Heart left ventricle (tissue), 16 donors: ENCODE measurements around the gene GRIA3. TPM values are rescaled to one million over a fixed set of nuclear protein-coding genes. Genes with fewer than 3 reads are reported as not detected.

ENCODE experiments used
- ATAC-seq, 4 donors: fragments of 200-7000 bp; cut with Tn5 transposase; one replicate each; pipeline ENCODE4 v1.9.1; 2020 to 2022; ENCODE audit warnings: moderate library complexity in 4 of 4, mild to moderate bottlenecking in 3 of 4, moderate number of reproducible peaks in 1 of 4
- DNase-seq, 5 donors: peaks; one replicate each; pipeline ENCODE4 v3.0.0-alpha.2; 2020
- H3K27ac ChIP-seq, 12 donors: fragments of 200-600 bp; sonication (generic) in 4 of 12; one replicate each; pipeline versions ENCODE4 v1.5.0 to v1.8.0; 2016 to 2022; ENCODE audit warnings: mild to moderate bottlenecking in 2 of 12
- H3K27me3 ChIP-seq, 9 donors: fragments of 200-600 bp; sonication (generic) in 2 of 9; one replicate each; pipeline versions ENCODE4 v1.5.1 to v1.8.0; 2016 to 2022; ENCODE audit warnings: mild to moderate bottlenecking in 3 of 9
- H3K36me3 ChIP-seq, 9 donors: fragments of 200-600 bp; sonication (generic) in 2 of 9; one replicate each; pipeline versions ENCODE4 v1.5.0 to v1.8.0; 2018 to 2022; ENCODE audit warnings: mild to moderate bottlenecking in 2 of 9
- H3K4me1 ChIP-seq, 12 donors: fragments of 200-600 bp; sonication (generic) in 4 of 12; one replicate each; pipeline versions ENCODE4 v1.5.0 to v1.8.0; 2016 to 2022; ENCODE audit warnings: mild to moderate bottlenecking in 3 of 12
- H3K4me3 ChIP-seq, 12 donors: fragments of 200-600 bp; sonication (generic) in 4 of 12; one replicate each; pipeline versions ENCODE4 v1.5.0 to v1.8.0; 2017 to 2022; ENCODE audit warnings: mild to moderate bottlenecking in 9 of 12, moderate library complexity in 4 of 12
- H3K9me3 ChIP-seq, 12 donors: fragments of 200-600 bp; sonication (generic) in 4 of 12; one replicate each; pipeline versions ENCODE4 v1.5.0 to v1.8.0; 2016 to 2022; ENCODE audit warnings: mild to moderate bottlenecking in 1 of 12
- POLR2A ChIP-seq, 2 donors: fragments of 450-650 bp; IDR thresholded peaks; one replicate each; pipeline ENCODE4 v1.6.1; 2017; ENCODE audit warnings: antibody characterized with exemption in 2 of 2, mild to moderate bottlenecking in 2 of 2, moderate library complexity in 2 of 2
- WGBS, 4 donors: extraction: QIAGEN DNeasy Blood & Tissue Kit in 2 of 4; methylation state at CpG; one replicate each; pipeline versions ENCODE4 v1.1.5 to v1.1.7; 2013 to 2018; 5-methylcytosine and 5-hydroxymethylcytosine counted together
- intact Hi-C, 10 donors: fragments of 100-400 bp; cut with DNase I; formaldehyde crosslinking; loops; one replicate each; pipeline versions ENCODE4 v1.11.1 to v1.14.2; 2022
- polyA plus RNA-seq, 2 donors: library from polyadenylated mRNA; stranded (reverse); fragments of 200-250 nt; gene quantifications; one replicate each; pipeline ENCODE4 v1.2.3, GENCODE V29; 2013
- total RNA-seq, 9 donors: library from RNA; depleted of rRNA in 2 of 9; stranded (reverse); fragments of >200 nt in 2 of 9; fragmentation: NEBNext Ultra II Directional in 3 of 9; extraction: Animal tissue kit (Norgen Biotek cat#: 25700) in 3 of 9; gene quantifications; one replicate each; pipeline versions ENCODE4 v1.1.0 to v1.2.4, GENCODE V29; 2016 to 2023
- TF ChIP-seq, protein P1 (sequence below), 12 donors: fragments of 200-600 bp; sonication (generic) in 4 of 12; IDR thresholded peaks; one replicate each; pipeline versions ENCODE4 v1.5.0 to v1.8.0; 2018 to 2022; ENCODE audit warnings: antibody characterized with exemption in 12 of 12, mild to moderate bottlenecking in 5 of 12
- donor health status: ischemic (EF 13 %, LVEDD 7.1; RV severe dilation, severe dysfunction).
- donor health status: healthy with polysubstance abuse.
- donor health status: DM: no; HTN: yes; CAD: no.
- donor health status: DM: no; HTN: no; CAD: no.
- donor health status: ischemic (EF 25% LVEDD 6.9; RV normal size, moderate dysfunction).
- donor health status: ischemic (EF 25% LVEDD 5.7; RV mildly dilated, moderate dysfunction).
- donor health status: healthy.
- donor health status: DM: yes; HTN: yes; CAD: no.
- donor health status: ischemic (EF 35%, LVEDD 5.7; RV mildly dilated, moderate dysfunction).
- donor health status: nonischemic (EF 11% LVEDD 7.7; RV severe dilation, severe dysfunction).
- donor health status: DM: yes; HTN: yes; CAD: no.
- donor health status: PGD.
- donor health status: ischemic (EF 29% LVEDD 5.4; RV normal size, mild dysfunction).
- donor health status: nonischemic (EF 23%, LVEDD 6.1; RV moderate dilation, normal function).

The GRIA3 gene
- total and polyA plus RNA-seq, 11 donors, result 0.07 to 12.9 (median 1.00) TPM

- H3K36me3 ChIP-seq, result no peaks in the 10 kb centered on the region
- H3K27me3 ChIP-seq, result no peaks in the 10 kb centered on the region
- DNase-seq, result no peak
- H3K9me3 ChIP-seq, result no peaks in the 10 kb centered on the region
- no peak for ATAC-seq
- no peak overlapping the region for H3K4me3 ChIP-seq
- TF ChIP-seq POLR2A (IDR thresholded peaks at IDR 0.05), result no peak
- TF ChIP-seq, protein P1, sequence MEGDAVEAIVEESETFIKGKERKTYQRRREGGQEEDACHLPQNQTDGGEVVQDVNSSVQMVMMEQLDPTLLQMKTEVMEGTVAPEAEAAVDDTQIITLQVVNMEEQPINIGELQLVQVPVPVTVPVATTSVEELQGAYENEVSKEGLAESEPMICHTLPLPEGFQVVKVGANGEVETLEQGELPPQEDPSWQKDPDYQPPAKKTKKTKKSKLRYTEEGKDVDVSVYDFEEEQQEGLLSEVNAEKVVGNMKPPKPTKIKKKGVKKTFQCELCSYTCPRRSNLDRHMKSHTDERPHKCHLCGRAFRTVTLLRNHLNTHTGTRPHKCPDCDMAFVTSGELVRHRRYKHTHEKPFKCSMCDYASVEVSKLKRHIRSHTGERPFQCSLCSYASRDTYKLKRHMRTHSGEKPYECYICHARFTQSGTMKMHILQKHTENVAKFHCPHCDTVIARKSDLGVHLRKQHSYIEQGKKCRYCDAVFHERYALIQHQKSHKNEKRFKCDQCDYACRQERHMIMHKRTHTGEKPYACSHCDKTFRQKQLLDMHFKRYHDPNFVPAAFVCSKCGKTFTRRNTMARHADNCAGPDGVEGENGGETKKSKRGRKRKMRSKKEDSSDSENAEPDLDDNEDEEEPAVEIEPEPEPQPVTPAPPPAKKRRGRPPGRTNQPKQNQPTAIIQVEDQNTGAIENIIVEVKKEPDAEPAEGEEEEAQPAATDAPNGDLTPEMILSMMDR (IDR thresholded peaks at IDR 0.05), result no peak
- H3K4me1 ChIP-seq, result no peaks in the 10 kb centered on the region
- intact Hi-C loops, result no loop called here
- no peak overlapping the region for H3K27ac ChIP-seq
Measured at GRCh38 chrX:123167621-123168020, 16.5 kb upstream of the GRIA3 start.

DNA sequence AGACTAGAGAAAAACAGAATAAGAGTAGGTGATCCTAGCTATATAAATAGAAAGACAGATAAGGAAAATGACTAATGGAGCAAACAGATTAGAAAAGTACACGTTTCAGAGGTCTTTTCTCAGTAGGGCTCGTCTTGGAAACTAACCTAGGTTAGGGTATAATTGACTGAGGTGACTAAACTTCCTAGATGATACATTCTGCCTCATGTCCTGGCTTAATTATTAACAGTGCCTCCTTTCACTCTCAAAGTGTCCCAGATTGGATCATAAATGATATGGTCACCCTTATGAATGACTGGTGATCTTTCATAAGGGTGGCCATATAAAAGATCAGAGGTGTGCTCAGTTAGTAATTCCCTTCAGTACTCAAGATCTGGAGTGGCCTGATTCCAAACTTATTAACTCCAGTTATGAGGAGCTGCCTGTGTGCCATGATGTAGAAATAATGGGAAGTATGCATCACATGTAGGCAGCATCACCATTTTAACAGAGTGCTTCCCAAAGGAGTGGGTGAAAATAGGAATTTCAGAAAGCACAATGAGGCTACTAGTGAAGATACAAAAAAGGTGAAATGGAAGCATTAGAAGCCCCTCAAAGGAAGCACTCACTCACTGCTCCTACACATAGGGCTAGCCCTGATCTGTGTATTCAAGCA lies 14.7 kb upstream of the GRIA3 start:
- Histone ChIP-seq H3K4me3 (no peak overlapping the region), H3K36me3 (no peaks in the 10 kb centered on the region), H3K9me3 (no peaks in the 10 kb centered on the region), H3K4me1 (no peaks in the 10 kb centered on the region), H3K27ac (no peak overlapping the region), H3K27me3 (no peaks in the 10 kb centered on the region)
- ATAC-seq (no peak), DNase-seq (no peak)
- TF ChIP-seq, protein P1 (IDR thresholded peaks at IDR 0.05), result no peak
- no peak for TF ChIP-seq POLR2A (IDR thresholded peaks at IDR 0.05)
- WGBS, 4 donors, result 11 to 24% (median 18%) methylated on average over 2 of the region's 2 CpGs
- intact Hi-C loops, result no loop called here

DNA sequence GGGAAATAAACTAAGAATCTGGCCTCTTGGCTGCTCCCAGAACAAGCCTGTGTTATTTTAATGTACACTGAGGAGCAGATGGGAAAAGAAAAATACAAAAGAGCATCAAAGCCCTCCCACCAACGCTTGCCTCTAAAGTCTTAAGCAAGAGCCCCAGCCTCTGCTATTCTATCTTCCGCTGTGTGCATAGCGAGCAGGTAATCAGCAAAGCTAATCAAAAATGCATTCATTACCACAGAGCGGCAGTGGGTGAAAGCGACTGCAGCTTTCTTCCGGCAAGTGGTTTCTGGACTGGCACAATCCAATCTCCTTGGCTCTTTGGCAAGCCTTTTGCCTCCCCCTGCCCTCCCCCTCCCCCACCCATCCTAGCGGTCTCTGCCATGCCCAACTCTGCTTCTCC lies 13.5 kb upstream of the GRIA3 start:
- Histone ChIP-seq H3K27me3 (no peaks in the 10 kb centered on the region), H3K4me1 (no peaks in the 10 kb centered on the region), H3K4me3 (no peak overlapping the region), H3K36me3 (no peaks in the 10 kb centered on the region), H3K9me3 (no peaks in the 10 kb centered on the region), H3K27ac (no peak overlapping the region)
- TF ChIP-seq, protein P1 (IDR thresholded peaks at IDR 0.05), result no peak
- no peak for TF ChIP-seq POLR2A (IDR thresholded peaks at IDR 0.05)
- no peak for ATAC-seq
- whole genome bisulfite sequencing, 4 donors, result 54 to 73% (median 68%) methylated on average over 7 of the region's 7 CpGs
- intact Hi-C loops, result loop anchor here in 1 of 10 donors (5.0 kb wide), 1 partner anchor 252 kb away; no protein-coding TSS in a partner anchor
- no peak for DNase-seq

GRCh38 chrX:123171781-123172180 lies 12.3 kb upstream of the GRIA3 start:
- Histone ChIP-seq H3K9me3 (no peaks in the 10 kb centered on the region), H3K4me3 (no peak overlapping the region), H3K27me3 (no peaks in the 10 kb centered on the region), H3K27ac (no peak overlapping the region), H3K36me3 (no peaks in the 10 kb centered on the region), H3K4me1 (no peaks in the 10 kb centered on the region)
- WGBS, 4 donors, result 44 to 66% (median 55%) methylated on average over 3 of the region's 3 CpGs
- ATAC-seq, result no peak
- intact Hi-C loops, result loop anchor here in 1 of 10 donors (5.0 kb wide), 1 partner anchor 251 kb away; no protein-coding TSS in a partner anchor
- no peak for TF ChIP-seq POLR2A (IDR thresholded peaks at IDR 0.05)
- TF ChIP-seq, protein P1 (IDR thresholded peaks at IDR 0.05), result no peak
- no peak for DNase-seq
